ENCODE results near the gene ZMYM4. TPM values are rescaled to one million over a fixed set of nuclear protein-coding genes. Genes with fewer than 3 reads are reported as not detected.

Gene ZMYM4
- total RNA-seq, 2 donors from 2014 or later: 131 to 153 TPM

DNA sequence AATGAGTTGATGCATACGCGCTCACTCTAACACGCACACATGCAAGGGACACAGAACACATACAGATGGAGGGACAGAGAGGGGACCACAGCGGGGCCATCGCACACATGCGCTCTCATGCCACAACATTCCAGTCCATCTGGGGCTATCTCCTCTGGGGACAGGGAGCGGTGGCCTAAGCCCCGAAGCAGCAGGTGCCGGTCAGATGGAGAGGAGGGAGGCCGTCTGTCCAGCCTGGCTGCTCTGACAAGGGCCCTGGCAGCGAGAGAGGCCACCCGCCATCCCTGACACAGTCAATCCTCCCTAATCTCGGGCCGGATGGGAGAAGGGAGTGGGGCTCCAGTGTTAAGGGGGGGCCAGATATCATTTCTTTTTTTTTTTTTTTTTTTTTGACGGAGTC is 165.2 kb downstream of the ZMYM4 start:
- no peaks in the 10 kb centered on the region for H3K27me3 ChIP-seq (ENCODE audit: control insufficient read depth, insufficient read depth, low read length, poor library complexity, severe bottlenecking)
- no peak overlapping the region for H3K9ac ChIP-seq (ENCODE audit: extremely low read depth, low read length, poor library complexity, severe bottlenecking)
- no peak overlapping the region for H3K27ac ChIP-seq (ENCODE audit: low read depth, low read length)
- Mint-ChIP-seq H3K27me3 (ENCODE audit: insufficient read depth) (no peaks in the 10 kb centered on the region), H3K4me1 (peaks cover 23% of the 10 kb centered on the region), H3K4me3 (no peak overlapping the region), H3K9me3 (peaks cover 3% of the 10 kb centered on the region), H3K27ac (no peak overlapping the region), H3K36me3 (ENCODE audit: low read depth) (peaks cover 78% of the 10 kb centered on the region)
- DNase-seq: no peak
- peaks cover 51% of the 10 kb centered on the region for H3K36me3 ChIP-seq (ENCODE audit: control insufficient read depth, insufficient read depth, low read length)
- TF ChIP-seq, protein P1, sequence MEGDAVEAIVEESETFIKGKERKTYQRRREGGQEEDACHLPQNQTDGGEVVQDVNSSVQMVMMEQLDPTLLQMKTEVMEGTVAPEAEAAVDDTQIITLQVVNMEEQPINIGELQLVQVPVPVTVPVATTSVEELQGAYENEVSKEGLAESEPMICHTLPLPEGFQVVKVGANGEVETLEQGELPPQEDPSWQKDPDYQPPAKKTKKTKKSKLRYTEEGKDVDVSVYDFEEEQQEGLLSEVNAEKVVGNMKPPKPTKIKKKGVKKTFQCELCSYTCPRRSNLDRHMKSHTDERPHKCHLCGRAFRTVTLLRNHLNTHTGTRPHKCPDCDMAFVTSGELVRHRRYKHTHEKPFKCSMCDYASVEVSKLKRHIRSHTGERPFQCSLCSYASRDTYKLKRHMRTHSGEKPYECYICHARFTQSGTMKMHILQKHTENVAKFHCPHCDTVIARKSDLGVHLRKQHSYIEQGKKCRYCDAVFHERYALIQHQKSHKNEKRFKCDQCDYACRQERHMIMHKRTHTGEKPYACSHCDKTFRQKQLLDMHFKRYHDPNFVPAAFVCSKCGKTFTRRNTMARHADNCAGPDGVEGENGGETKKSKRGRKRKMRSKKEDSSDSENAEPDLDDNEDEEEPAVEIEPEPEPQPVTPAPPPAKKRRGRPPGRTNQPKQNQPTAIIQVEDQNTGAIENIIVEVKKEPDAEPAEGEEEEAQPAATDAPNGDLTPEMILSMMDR (conservative IDR thresholded peaks at IDR 0.05): no peak
- WGBS, 2 experiments (ENCODE audit: insufficient coverage in 1 of 2, insufficient read length in 1 of 2): 95 to 100% methylated on average over 3 to 12 of the region's 15 CpGs
- H3K9me3 ChIP-seq (ENCODE audit: control insufficient read depth, low read length): no peaks in the 10 kb centered on the region
- no peak overlapping the region for H3K4me3 ChIP-seq (ENCODE audit: low read length)
- H3K4me1 ChIP-seq (ENCODE audit: control insufficient read depth, insufficient read depth, low read length): no peaks in the 10 kb centered on the region

DNA sequence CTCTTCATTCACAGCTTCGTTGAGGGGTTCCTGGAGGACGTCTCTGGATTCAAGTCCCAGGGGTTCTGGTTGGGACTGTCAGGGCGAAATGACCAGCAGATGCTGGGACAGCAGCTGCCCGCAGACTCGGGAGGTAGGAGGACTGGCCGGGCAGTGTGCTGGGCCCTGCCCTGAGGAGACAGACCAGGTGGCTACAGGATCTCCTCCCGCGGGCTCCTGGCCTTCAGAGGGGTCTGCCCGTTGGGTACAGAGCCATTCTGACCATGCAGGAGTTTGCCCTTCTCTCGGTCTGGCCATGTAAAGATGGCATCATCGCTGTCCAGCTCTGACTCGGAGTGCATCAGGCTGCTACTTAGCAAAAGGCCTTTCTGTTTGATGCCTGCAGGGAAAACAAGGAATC is 166.2 kb downstream of the ZMYM4 start:
- Histone ChIP-seq H3K9ac (ENCODE audit: extremely low read depth, low read length, poor library complexity, severe bottlenecking) (no peak overlapping the region), H3K9me3 (ENCODE audit: control insufficient read depth, low read length) (no peaks in the 10 kb centered on the region), H3K36me3 (ENCODE audit: control insufficient read depth, insufficient read depth, low read length) (peaks cover 53% of the 10 kb centered on the region), H3K4me3 (ENCODE audit: low read length) (no peak overlapping the region), H3K27ac (ENCODE audit: low read depth, low read length) (no peak overlapping the region), H3K4me1 (ENCODE audit: control insufficient read depth, insufficient read depth, low read length) (peaks cover 3% of the 10 kb centered on the region), H3K27me3 (ENCODE audit: control insufficient read depth, insufficient read depth, low read length, poor library complexity, severe bottlenecking) (no peaks in the 10 kb centered on the region)
- Mint-ChIP-seq H3K4me3 (no peak overlapping the region), H3K36me3 (ENCODE audit: low read depth) (peaks cover 79% of the 10 kb centered on the region), H3K27me3 (ENCODE audit: insufficient read depth) (no peaks in the 10 kb centered on the region), H3K9me3 (peaks cover under 1% of the 10 kb centered on the region), H3K27ac (peak overlapping the region; percentile 46), H3K4me1 (peaks cover 26% of the 10 kb centered on the region)
- TF ChIP-seq, protein P1 (conservative IDR thresholded peaks at IDR 0.05): no peak
- 92 to 95% methylated on average over 8 to 12 of the region's 12 CpGs for WGBS, 2 experiments (ENCODE audit: insufficient coverage in 1 of 2, insufficient read length in 1 of 2)
- no peak for DNase-seq

DNA sequence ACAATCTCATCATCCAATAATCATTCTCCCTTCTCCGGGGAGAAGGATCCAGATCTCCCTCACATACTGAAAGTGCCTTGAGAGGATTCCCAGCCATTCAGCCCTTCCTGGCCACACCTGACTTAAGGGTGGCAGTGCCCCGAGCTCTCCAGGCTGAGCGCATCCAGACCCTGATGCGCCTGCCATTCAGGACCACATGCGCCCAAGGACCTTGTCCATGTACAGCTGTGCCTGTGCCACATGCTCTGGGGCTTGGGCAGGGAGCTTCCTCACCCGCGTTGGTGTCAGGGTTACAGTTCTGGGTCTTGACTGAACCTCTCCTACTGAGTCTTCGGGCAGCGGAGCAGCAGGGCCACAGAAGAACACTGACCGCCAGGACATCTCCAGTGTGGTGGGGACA is 167.6 kb downstream of the ZMYM4 start:
- Mint-ChIP-seq H3K27me3 (ENCODE audit: insufficient read depth) (no peaks in the 10 kb centered on the region), H3K4me1 (peaks cover 20% of the 10 kb centered on the region), H3K4me3 (no peak overlapping the region), H3K9me3 (no peaks in the 10 kb centered on the region), H3K36me3 (ENCODE audit: low read depth) (peaks cover 73% of the 10 kb centered on the region), H3K27ac (no peak overlapping the region)
- no peaks in the 10 kb centered on the region for H3K9me3 ChIP-seq (ENCODE audit: control insufficient read depth, low read length)
- no peak overlapping the region for H3K9ac ChIP-seq (ENCODE audit: extremely low read depth, low read length, poor library complexity, severe bottlenecking)
- WGBS, 2 experiments (ENCODE audit: insufficient coverage in 1 of 2, insufficient read length in 1 of 2): 94 to 98% methylated on average over 8 to 10 of the region's 10 CpGs
- H3K27ac ChIP-seq (ENCODE audit: low read depth, low read length): no peak overlapping the region
- peaks cover 60% of the 10 kb centered on the region for H3K36me3 ChIP-seq (ENCODE audit: control insufficient read depth, insufficient read depth, low read length)
- TF ChIP-seq, protein P1 (conservative IDR thresholded peaks at IDR 0.05): no peak
- peaks cover 3% of the 10 kb centered on the region for H3K4me1 ChIP-seq (ENCODE audit: control insufficient read depth, insufficient read depth, low read length)
- no peak overlapping the region for H3K4me3 ChIP-seq (ENCODE audit: low read length)
- no peak for DNase-seq
- no peaks in the 10 kb centered on the region for H3K27me3 ChIP-seq (ENCODE audit: control insufficient read depth, insufficient read depth, low read length, poor library complexity, severe bottlenecking)
